Heart left ventricle (tissue), 13 donors: ENCODE data around the gene TNS3.

Experiments
- CTCF ChIP-seq, 12 donors: fragments of 200-600 bp; sonication (generic) in 4 of 12; IDR thresholded peaks; one replicate each; pipeline versions ENCODE4 v1.5.0 to v1.8.0; 2018 to 2022; ENCODE audit warnings: antibody characterized with exemption in 12 of 12, mild to moderate bottlenecking in 5 of 12
- POLR2A ChIP-seq, 2 donors: fragments of 450-650 bp; IDR thresholded peaks; one replicate each; pipeline ENCODE4 v1.6.1; 2017; ENCODE audit warnings: antibody characterized with exemption in 2 of 2, mild to moderate bottlenecking in 2 of 2, moderate library complexity in 2 of 2
- donor health status: ischemic (EF 13 %, LVEDD 7.1; RV severe dilation, severe dysfunction).
- donor health status: DM: no; HTN: yes; CAD: no.
- donor health status: DM: no; HTN: no; CAD: no.
- donor health status: ischemic (EF 25% LVEDD 6.9; RV normal size, moderate dysfunction).
- donor health status: ischemic (EF 25% LVEDD 5.7; RV mildly dilated, moderate dysfunction).
- donor health status: ischemic (EF 35%, LVEDD 5.7; RV mildly dilated, moderate dysfunction).
- donor health status: nonischemic (EF 11% LVEDD 7.7; RV severe dilation, severe dysfunction).
- donor health status: DM: yes; HTN: yes; CAD: no.
- donor health status: PGD.
- donor health status: ischemic (EF 29% LVEDD 5.4; RV normal size, mild dysfunction).
- donor health status: nonischemic (EF 23%, LVEDD 6.1; RV moderate dilation, normal function).

GRCh38 chr7:47303695-47304453 lies 278.0 kb downstream of the TNS3 start:
- TF ChIP-seq CTCF (IDR thresholded peaks at IDR 0.05) (no peak), POLR2A (IDR thresholded peaks at IDR 0.05) (no peak)
